H9 (cell line): ENCODE data around the gene NDOR1. TPM values are rescaled to one million over a fixed set of nuclear protein-coding genes. Genes with fewer than 3 reads are reported as not detected.

Source experiments
- DNase-seq: peaks from one replicate; pipeline ENCODE4 v3.0.0-alpha.2; 2017
- H2AFZ ChIP-seq: one replicate; pipeline ENCODE4 v1.6.1; 2013; ENCODE audit warnings: mild to moderate bottlenecking, low read length, control low read depth, moderate library complexity
- H2AK5ac ChIP-seq: 2 replicates; pipeline ENCODE4 v1.6.1; 2013; ENCODE audit warnings: low read length, control low read depth, mixed read lengths; ENCODE audit not compliant: insufficient read length
- H2BK120ac ChIP-seq: one replicate; pipeline ENCODE4 v1.6.1; 2013; ENCODE audit warnings: low read depth, mild to moderate bottlenecking, low read length, control low read depth, inconsistent platforms; ENCODE audit not compliant: poor library complexity, severe bottlenecking
- H2BK12ac ChIP-seq: 2 replicates; pipeline ENCODE4 v1.6.1; 2013; ENCODE audit warnings: low read length, control low read depth, mixed read lengths, low read depth; ENCODE audit not compliant: insufficient read length
- H2BK15ac ChIP-seq: 2 replicates; pipeline ENCODE4 v1.6.1; 2013; ENCODE audit warnings: low read depth, low read length, control low read depth
- H2BK20ac ChIP-seq: one replicate; pipeline ENCODE4 v1.6.1; 2013; ENCODE audit warnings: low read depth, mild to moderate bottlenecking, low read length, control low read depth, inconsistent platforms; ENCODE audit not compliant: poor library complexity, severe bottlenecking
- H2BK5ac ChIP-seq: 2 replicates; pipeline ENCODE4 v1.6.1; 2013; ENCODE audit warnings: low read length, control low read depth, mixed read lengths; ENCODE audit not compliant: insufficient read length
- H3K14ac ChIP-seq: 2 replicates; pipeline ENCODE4 v1.6.1; 2013; ENCODE audit warnings: low read length, control low read depth; ENCODE audit not compliant: insufficient read depth
- H3K18ac ChIP-seq: 2 replicates; pipeline ENCODE4 v1.6.1; 2013; ENCODE audit warnings: low read depth, mild to moderate bottlenecking, mixed read lengths, low read length, control low read depth; ENCODE audit not compliant: insufficient read length
- H3K23ac ChIP-seq: 2 replicates; pipeline ENCODE4 v1.6.1; 2013; ENCODE audit warnings: low read length, control low read depth, mixed read lengths, low read depth; ENCODE audit not compliant: insufficient read length
- H3K23me2 ChIP-seq: 2 replicates; pipeline ENCODE4 v1.6.1; 2013; ENCODE audit warnings: low read depth, mild to moderate bottlenecking, mixed read lengths, low read length, control low read depth; ENCODE audit not compliant: insufficient read length, poor library complexity, severe bottlenecking
- H3K27ac ChIP-seq: 2 replicates; pipeline ENCODE4 v1.5.1; 2013; ENCODE audit warnings: low read length, control low read depth, mixed read lengths, low read depth; ENCODE audit not compliant: insufficient read length
- H3K27me3 ChIP-seq: 2 replicates; pipeline ENCODE4 v1.6.1; 2013; ENCODE audit warnings: low read length, control low read depth, inconsistent platforms; ENCODE audit not compliant: insufficient read depth
- H3K4ac ChIP-seq: 2 replicates; pipeline ENCODE4 v1.6.1; 2013; ENCODE audit warnings: low read depth, mild to moderate bottlenecking, control low read depth, inconsistent platforms, low read length, moderate library complexity
- H3K4me1 ChIP-seq: 2 replicates; pipeline ENCODE4 v1.6.1; 2013; ENCODE audit warnings: low read length, control low read depth, inconsistent platforms; ENCODE audit not compliant: insufficient read depth
- H3K4me2 ChIP-seq: 2 replicates; pipeline ENCODE4 v1.6.1; 2013; ENCODE audit warnings: low read length, control low read depth, mixed read lengths; ENCODE audit not compliant: insufficient read length, insufficient read depth
- H3K56ac ChIP-seq: 2 replicates; pipeline ENCODE4 v1.6.1; 2013; ENCODE audit warnings: low read depth, mild to moderate bottlenecking, mixed read lengths, low read length, control low read depth; ENCODE audit not compliant: insufficient read length
- H3K79me1 ChIP-seq: 2 replicates; pipeline ENCODE4 v1.6.1; 2013; ENCODE audit warnings: low read depth, mild to moderate bottlenecking, moderate library complexity, low read length, control low read depth, inconsistent platforms; ENCODE audit not compliant: insufficient read depth, poor library complexity, severe bottlenecking
- H3K79me2 ChIP-seq: 2 replicates; pipeline ENCODE4 v1.6.1; 2013; ENCODE audit warnings: low read length, control low read depth, inconsistent platforms; ENCODE audit not compliant: insufficient read depth
- H3K9ac ChIP-seq: 2 replicates; pipeline ENCODE4 v1.6.1; 2013; ENCODE audit warnings: low read length, control low read depth, mixed read lengths; ENCODE audit not compliant: insufficient read length; ENCODE audit errors: extremely low read depth
- H3K9me3 ChIP-seq: one replicate; pipeline ENCODE4 v1.6.1; 2013; ENCODE audit warnings: low read depth, low read length, inconsistent platforms; ENCODE audit not compliant: control insufficient read depth
- H3T11ph ChIP-seq: one replicate; pipeline ENCODE4 v1.6.1; 2013; ENCODE audit warnings: mild to moderate bottlenecking, low read length, control low read depth, inconsistent platforms
- H4K20me1 ChIP-seq: one replicate; pipeline ENCODE4 v1.6.1; 2013; ENCODE audit not compliant: control insufficient read depth, insufficient read length, insufficient read depth
- H4K5ac ChIP-seq: 2 replicates; pipeline ENCODE4 v1.6.1; 2013; ENCODE audit warnings: low read depth, mild to moderate bottlenecking, mixed read lengths, low read length, control low read depth; ENCODE audit not compliant: insufficient read length
- H4K8ac ChIP-seq: replicated peaks from 2 replicates; pipeline ENCODE4 v1.6.1; 2013; ENCODE audit warnings: low read length, control low read depth, mixed read lengths, low read depth; ENCODE audit not compliant: insufficient read length
- H4K91ac ChIP-seq: 2 replicates; pipeline ENCODE4 v1.6.1; 2013; ENCODE audit warnings: low read depth, mild to moderate bottlenecking, moderate library complexity, mixed read lengths, low read length, control low read depth; ENCODE audit not compliant: insufficient read length
- H3K27ac Mint-ChIP-seq, 3 experiments: 2 replicates in 2 of 3; 3 replicates in 1 of 3; pipeline ENCODE4 v1.8.0; 2020 to 2021; ENCODE audit warnings: mixed read lengths in 3 of 3, mild to moderate bottlenecking in 1 of 3, moderate library complexity in 1 of 3
- H3K27me3 Mint-ChIP-seq: 2 replicates; pipeline ENCODE4 v1.8.0; 2021; ENCODE audit warnings: low read depth, mild to moderate bottlenecking, moderate library complexity, mixed read lengths
- H3K36me3 Mint-ChIP-seq, 3 experiments: 2 replicates in 2 of 3; 3 replicates in 1 of 3; pipeline ENCODE4 v1.8.0; 2020 to 2021; ENCODE audit warnings: low read depth in 3 of 3, mixed read lengths in 3 of 3; ENCODE audit not compliant: insufficient read depth in 1 of 3
- H3K4me1 Mint-ChIP-seq, 2 experiments: 2 replicates each; pipeline ENCODE4 v1.8.0; 2020; ENCODE audit warnings: mixed read lengths in 2 of 2
- H3K4me3 Mint-ChIP-seq, 2 experiments: 2 replicates in 1 of 2; 3 replicates in 1 of 2; pipeline ENCODE4 v1.8.0; 2020 to 2021; ENCODE audit warnings: mild to moderate bottlenecking in 2 of 2, mixed read lengths in 2 of 2, moderate library complexity in 1 of 2
- H3K9me3 Mint-ChIP-seq, 2 experiments: 2 replicates in 1 of 2; 3 replicates in 1 of 2; pipeline ENCODE4 v1.8.0; 2020; ENCODE audit warnings: mild to moderate bottlenecking in 2 of 2, mixed read lengths in 2 of 2, moderate library complexity in 1 of 2
- WGBS: extraction: QIAGEN DNeasy Blood & Tissue Kit; methylation state at CpG from one replicate; pipeline ENCODE4 v1.1.7; 2013; ENCODE audit warnings: missing lambda C conversion rate, low lambda C conversion rate, mixed read lengths; ENCODE audit not compliant: insufficient read length; ENCODE audit errors: extremely low coverage; 5-methylcytosine and 5-hydroxymethylcytosine counted together
- total RNA-seq: library from RNA; stranded (reverse); gene quantifications from 2 replicates; pipeline ENCODE4 v1.2.1, GENCODE V29; 2021
- TF ChIP-seq, protein P1 (sequence below): fragments of 200-600 bp; sonication (generic); conservative IDR thresholded peaks from 3 replicates; pipeline ENCODE4 v1.8.0; 2021; ENCODE audit warnings: antibody characterized with exemption, mild to moderate bottlenecking

Gene NDOR1
- total RNA-seq, 1 experiment from 2014 or later = 44.1 TPM

DNA sequence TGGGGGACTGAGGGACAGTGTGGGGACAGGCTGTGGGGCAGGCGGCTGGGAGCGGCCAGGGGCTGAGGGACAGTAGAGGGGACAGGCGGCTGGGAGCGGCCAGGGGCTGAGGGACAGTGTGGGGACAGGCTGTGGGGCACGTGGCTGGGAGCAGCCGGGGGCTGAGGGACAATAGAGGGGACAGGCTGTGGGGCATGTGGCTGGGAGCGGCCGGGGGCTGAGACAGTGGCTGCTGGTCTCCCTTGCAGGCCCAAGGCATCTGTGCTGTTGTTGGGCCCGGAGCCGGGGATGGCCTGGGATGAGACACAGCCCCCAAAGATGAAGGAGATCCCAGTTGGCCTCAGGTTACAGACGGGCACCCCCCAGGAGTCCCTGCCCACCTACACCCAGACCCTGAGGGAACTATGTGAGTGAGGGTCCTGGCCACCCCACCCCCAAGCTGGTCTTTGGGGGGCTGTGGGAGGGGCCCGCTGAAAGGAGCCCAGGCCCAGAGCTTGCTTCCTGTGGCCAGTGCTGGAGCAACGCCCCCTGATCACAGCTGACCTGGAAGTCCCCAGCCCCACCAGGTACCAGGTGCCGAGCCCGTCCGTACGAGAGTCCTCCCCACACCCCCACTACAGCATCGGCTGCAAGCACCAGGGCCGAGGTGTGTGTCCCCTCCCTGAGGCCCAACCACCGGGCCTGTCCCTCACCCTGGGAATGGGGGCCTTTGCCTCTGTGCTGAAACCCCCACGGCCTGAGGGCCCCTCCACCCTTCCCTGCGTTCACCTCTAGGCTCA is 46.2 kb downstream of the NDOR1 start:
- H4K8ac ChIP-seq = no peak overlapping the region
- H2BK120ac ChIP-seq = no peak overlapping the region
- Mint-ChIP-seq H3K27me3 (peaks cover 29% of the 10 kb centered on the region), H3K4me3 (no peak overlapping the region), H3K4me1 (peaks cover 8 to 19% of the 10 kb centered on the region in 2 experiments), H3K27ac (no peak overlapping the region), H3K36me3 (peaks cover 3 to 4% (median 4%) of the 10 kb centered on the region in 3 experiments; a peak in 4 of 7 replicates), H3K9me3 (no peaks in the 10 kb centered on the region)
- H3K79me2 ChIP-seq = peaks cover 6% of the 10 kb centered on the region; the same call in 1 of the 2 replicates
- no peak overlapping the region for H2BK5ac ChIP-seq
- no peak overlapping the region for H3K23ac ChIP-seq
- no peak overlapping the region for H4K91ac ChIP-seq
- no peak overlapping the region for H3K9ac ChIP-seq
- H3T11ph ChIP-seq = no peak overlapping the region
- no peak overlapping the region for H3K27ac ChIP-seq
- no peak overlapping the region for H3K56ac ChIP-seq
- H4K5ac ChIP-seq = no peak overlapping the region
- H2BK20ac ChIP-seq = no peak overlapping the region
- H2BK12ac ChIP-seq = no peak overlapping the region
- H2BK15ac ChIP-seq = no peak overlapping the region
- H3K79me1 ChIP-seq = peaks cover 3% of the 10 kb centered on the region
- no peaks in the 10 kb centered on the region for H3K4me1 ChIP-seq
- no peaks in the 10 kb centered on the region for H4K20me1 ChIP-seq
- H3K27me3 ChIP-seq = no peaks in the 10 kb centered on the region
- TF ChIP-seq, protein P1, sequence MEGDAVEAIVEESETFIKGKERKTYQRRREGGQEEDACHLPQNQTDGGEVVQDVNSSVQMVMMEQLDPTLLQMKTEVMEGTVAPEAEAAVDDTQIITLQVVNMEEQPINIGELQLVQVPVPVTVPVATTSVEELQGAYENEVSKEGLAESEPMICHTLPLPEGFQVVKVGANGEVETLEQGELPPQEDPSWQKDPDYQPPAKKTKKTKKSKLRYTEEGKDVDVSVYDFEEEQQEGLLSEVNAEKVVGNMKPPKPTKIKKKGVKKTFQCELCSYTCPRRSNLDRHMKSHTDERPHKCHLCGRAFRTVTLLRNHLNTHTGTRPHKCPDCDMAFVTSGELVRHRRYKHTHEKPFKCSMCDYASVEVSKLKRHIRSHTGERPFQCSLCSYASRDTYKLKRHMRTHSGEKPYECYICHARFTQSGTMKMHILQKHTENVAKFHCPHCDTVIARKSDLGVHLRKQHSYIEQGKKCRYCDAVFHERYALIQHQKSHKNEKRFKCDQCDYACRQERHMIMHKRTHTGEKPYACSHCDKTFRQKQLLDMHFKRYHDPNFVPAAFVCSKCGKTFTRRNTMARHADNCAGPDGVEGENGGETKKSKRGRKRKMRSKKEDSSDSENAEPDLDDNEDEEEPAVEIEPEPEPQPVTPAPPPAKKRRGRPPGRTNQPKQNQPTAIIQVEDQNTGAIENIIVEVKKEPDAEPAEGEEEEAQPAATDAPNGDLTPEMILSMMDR = no peak
- H3K18ac ChIP-seq = no peak overlapping the region
- no peak overlapping the region for H2AFZ ChIP-seq
- no peak overlapping the region for H3K4me2 ChIP-seq
- no peak for DNase-seq
- H3K14ac ChIP-seq = no peak overlapping the region; the same call in 1 of the 2 replicates
- no peak overlapping the region for H3K4ac ChIP-seq
- no CpG with 5 or more reads among the region's 22 CpGs for WGBS
- H2AK5ac ChIP-seq = no peak overlapping the region
- peaks cover 14% of the 10 kb centered on the region for H3K23me2 ChIP-seq
- H3K9me3 ChIP-seq = no peaks in the 10 kb centered on the region
